ENCODE results near the gene RPP25. TPM values are rescaled to one million over a fixed set of nuclear protein-coding genes. Genes with fewer than 3 reads are reported as not detected.
A peak's percentile ranks its signal among the peaks of the same experiment; 100 is the strongest.
"Not testable (repeated sequence)": the region's sequence is repeated elsewhere in the genome, so short reads cannot be mapped to it uniquely, and the experiment has no call there.

RPP25 gene
- polyA plus RNA-seq, 3 donors, result 2.1 to 3.4 (median 2.5) TPM

DNA sequence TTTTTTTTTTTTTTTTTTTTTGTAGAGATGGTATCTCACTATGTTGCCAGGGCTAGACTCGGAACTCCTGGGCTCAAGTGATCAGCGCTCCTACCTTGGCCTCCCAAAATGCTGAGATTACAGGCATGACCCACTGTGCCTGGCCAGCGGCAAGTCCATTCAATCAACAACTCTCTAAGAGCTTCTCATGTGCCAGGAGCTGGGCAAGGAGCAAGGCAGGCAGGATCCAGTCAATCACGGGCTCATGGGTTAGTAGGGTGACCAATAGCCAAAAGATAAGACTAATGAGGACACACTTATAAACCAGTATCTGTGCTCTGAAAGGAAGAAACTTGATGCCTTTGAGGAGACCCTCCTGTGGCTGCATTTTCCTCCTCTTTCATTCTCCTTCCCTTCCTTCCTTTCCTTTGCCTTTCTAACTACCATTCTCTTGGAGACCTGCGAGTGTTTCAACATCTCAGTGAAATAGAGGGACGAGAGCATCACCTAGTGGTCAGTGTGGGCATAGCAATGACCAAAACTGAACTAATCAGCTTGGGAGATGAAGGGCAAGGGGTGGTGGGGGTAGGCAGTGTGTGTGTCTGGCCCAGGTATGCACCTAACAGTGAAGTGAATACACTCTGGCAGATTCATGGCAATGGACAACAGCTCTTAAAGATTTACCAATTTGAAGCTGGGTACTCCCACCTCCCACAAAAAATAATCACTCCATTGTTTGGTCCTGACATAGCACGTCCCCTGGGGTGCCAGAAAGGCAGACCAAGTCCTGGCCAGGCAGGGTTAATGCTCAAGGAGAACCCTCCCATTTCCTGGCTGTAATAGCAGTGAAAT lies 6.3 kb downstream of the RPP25 start:
- DNase-seq (ENCODE audit: extremely low read depth in 1 of 11, low read depth in 9 of 11, low spot score in 4 of 11), result peak in 7 of 11 donors; percentile 50 to 83 (median 74)

DNA sequence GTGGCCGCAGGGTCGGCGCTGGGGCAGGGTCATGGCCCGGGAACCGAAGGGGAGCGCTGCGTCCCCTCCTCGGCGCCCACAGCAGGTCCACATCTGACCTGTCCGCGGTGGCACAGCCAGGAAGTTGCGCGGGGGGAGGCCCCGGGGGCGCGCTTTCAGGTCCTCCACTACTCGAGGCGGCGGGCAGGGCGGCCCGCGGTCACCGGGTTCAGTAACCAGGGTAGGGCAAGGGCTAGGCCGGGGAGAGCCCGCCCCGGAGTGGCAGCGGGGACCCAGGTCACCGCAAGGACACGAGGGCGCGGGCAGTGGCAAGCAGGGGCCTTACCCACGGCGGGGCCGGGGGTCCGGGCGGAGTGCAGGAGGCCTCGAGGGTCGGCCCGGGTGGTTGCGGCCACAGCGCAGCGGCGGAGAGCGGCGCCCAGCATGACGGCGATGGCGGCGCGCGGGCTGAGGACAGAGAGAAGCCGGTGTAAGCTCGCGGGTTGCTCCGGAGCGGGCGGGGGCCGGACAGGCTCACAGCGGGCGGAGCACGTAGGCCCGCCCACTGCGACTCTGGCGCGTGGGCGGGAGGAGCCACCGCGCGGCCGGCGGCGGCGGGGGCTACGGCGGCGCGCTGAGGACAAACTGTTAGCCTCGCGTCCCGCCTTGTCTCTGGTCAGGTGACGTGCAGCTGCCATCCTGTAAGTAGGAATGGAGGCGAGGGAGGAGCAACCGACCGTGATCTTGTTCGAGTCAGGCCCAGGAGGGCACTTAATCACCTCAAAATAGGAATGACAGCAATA lies 18.8 kb downstream of the RPP25 start, which contains the start of gene COX5A:
Gene COX5A, minus strand, starts transcription at position 484 of the 782 bp plus-strand sequence. Its CDS starts 59 bp downstream, at position 425.
- DNase-seq (ENCODE audit: extremely low read depth in 1 of 11, low read depth in 9 of 11, low spot score in 4 of 11), result peak in 10 of 11 donors; percentile 84 to 96 (median 94)

DNA sequence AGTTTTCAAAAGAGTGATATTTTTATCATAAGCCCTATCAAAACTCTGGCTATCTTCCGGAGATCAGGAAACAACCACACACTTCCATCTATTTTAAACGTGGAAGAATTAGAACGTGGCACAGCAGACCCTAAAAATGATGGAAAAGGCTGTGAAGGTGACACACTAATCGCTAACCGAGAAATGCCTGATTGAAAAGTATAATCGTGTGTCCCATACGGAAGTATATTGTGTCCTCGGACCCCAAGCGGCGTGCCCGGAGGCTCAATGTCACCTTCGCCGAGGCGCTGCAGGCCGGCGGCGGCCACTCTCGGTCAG lies 19.3 kb downstream of the RPP25 start:
- no peak for DNase-seq (ENCODE audit: extremely low read depth in 1 of 11, low read depth in 9 of 11, low spot score in 4 of 11)

DNA sequence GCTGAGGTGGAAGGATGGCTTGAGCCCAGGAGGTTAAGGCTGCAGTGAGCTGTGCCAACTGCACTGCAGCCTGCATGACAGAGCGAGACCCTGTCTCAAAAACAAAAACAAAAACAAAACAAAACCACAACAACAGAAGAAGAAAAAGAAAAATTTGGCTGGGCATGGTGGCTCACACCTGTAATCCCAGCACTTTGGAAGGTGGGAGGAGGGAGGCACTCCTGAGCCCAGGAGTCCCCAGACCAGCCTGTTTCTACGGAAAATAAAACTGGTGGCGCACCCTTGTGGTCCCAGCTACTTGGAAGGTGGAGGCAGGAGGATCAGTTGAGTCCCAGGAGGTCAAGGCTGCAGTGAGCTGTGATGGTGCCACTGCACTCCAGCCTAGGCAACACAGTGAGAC lies 21.4 kb downstream of the RPP25 start:
- DNase-seq (ENCODE audit: extremely low read depth in 1 of 11, low read depth in 9 of 11, low spot score in 4 of 11), result not testable (repeated sequence)

DNA sequence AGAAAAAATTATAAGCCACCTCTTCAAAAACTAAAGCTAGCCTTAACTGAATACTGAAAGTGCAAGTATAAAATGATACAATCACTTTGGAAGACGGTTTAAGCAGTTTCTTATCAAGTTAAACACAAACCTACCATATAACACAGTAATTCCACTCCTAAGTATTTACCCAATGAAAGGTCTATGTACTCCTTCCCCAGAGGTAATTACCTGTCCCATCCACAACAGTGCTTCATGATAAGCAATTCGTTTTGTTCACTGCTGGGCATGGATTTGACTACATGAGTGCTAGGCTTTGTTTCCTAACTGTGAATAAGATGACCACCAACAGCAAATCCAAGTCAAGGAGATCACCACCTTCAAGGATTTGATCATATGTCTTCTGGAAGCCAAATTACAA lies 23.0 kb downstream of the RPP25 start:
- no peak for DNase-seq (ENCODE audit: extremely low read depth in 1 of 11, low read depth in 9 of 11, low spot score in 4 of 11)

DNA sequence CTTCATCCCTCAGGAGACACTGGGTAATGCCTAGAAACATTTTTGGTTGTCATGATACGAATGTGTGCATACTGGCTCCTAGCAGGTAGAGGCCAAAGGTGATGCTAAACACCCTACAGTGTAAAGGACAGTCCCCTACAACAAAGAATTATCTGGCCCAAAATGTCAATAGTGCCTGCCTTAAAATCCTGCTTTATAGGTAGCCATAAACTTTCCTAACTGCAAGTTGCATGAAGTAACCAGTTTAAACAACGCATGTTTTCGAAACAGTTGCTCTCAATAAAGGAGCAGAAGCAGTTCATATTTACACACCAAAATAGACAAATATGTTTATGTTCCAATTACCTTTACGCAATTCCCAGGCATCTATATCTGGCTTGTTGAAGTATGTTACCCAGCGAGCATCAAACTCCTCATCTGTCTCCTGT lies 27.8 kb downstream of the RPP25 start:
- DNase-seq (ENCODE audit: extremely low read depth in 1 of 11, low read depth in 9 of 11, low spot score in 4 of 11), result no peak

DNA sequence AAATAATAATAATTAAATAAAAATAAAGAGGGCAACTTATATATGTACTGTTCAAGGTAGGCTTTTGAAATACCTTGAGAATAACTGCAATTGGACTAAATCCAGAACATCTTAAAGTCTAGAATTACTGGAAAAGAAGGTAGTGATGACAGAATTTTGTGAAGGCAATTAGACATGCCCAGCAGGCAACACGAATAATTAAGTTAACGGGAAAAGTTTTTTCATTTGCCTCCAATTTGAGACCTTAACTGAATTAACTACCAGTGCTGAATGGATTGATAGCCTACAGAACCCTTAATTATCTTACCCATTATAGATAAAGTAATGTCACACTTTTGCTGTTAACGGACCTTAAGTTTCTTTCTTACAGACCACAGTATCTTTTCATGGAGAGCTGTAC lies 32.0 kb downstream of the RPP25 start:
- no peak for DNase-seq (ENCODE audit: extremely low read depth in 1 of 11, low read depth in 9 of 11, low spot score in 4 of 11)

DNA sequence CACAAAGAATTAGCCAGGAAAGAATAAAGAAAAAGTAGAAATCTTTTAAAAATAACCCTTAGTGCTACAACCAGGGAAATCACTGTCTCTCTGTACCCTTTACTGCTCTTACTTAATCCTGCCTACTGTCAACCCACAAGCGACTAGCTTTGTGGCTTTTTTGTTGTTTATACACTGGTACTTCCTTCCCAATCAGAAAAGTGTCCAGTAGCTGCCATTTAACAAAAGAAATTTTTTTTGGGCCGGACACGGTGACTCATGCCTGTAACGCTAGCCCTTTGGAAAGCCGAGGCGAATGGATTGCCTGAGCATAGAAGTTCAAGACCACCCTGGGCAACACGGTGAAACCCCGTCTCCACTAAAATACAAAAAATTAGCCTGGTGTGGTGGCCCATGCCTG lies 36.1 kb downstream of the RPP25 start:
- no peak for DNase-seq (ENCODE audit: extremely low read depth in 1 of 11, low read depth in 9 of 11, low spot score in 4 of 11)

DNA sequence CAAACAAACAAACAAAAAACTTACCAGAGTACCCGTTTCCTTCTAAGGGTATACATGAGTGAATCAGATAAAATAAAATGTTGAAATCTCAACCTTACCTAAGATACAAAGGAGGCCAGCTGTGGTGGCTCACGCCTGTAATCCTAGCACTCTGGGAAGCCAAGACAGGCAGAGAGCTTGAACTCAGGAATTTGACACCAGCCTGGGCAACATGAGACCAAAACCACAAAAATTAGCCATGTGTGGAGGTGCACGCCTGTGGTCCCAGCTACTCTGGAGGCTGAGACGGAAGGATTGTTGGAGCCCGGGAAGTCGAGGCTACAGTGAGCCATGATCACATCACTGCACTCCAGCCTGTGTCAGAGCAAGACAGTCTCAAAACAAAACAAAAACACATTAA lies 38.9 kb downstream of the RPP25 start:
- DNase-seq (ENCODE audit: extremely low read depth in 1 of 11, low read depth in 9 of 11, low spot score in 4 of 11), result no peak

DNA sequence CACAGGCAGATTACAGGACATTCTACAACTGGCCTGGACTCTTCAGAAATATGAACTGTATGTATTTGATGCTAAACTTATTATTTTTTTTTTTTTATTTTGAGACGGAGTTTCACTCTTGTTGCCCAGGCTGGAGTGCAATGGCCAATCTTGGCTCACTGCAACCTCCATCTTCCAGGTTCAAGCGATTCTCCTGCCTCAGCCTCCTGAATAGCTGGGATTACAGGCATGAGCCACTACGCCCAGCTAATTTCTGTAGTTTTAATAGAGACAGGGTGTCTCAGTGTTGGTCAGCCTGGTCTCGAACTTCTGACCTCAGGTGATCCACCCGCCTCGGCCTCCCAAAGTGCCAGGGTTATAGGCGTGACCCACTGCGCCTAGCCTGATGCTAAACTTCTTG lies 42.8 kb downstream of the RPP25 start:
- DNase-seq (ENCODE audit: extremely low read depth in 1 of 11, low read depth in 9 of 11, low spot score in 4 of 11), result not testable (repeated sequence)

DNA sequence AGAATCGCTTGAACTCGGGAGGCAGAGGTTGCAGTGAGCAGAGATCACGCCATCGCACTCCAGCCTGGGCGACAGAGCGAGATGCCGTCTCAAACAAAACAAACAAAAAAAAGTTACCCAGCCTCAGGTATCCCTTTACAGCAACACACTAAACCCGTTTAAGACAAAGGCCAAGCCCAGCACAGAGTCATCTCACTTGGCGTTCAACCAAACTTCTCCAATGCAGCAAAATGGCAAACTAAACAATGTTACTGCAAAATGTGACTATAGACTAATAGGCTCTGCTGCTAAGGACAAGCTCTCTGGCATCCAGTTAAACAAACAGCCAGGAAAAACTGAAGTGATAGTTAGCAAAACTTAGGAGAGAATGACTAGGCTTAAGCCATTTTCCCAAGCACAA lies 43.5 kb downstream of the RPP25 start:
- no peak for DNase-seq (ENCODE audit: extremely low read depth in 1 of 11, low read depth in 9 of 11, low spot score in 4 of 11)

DNA sequence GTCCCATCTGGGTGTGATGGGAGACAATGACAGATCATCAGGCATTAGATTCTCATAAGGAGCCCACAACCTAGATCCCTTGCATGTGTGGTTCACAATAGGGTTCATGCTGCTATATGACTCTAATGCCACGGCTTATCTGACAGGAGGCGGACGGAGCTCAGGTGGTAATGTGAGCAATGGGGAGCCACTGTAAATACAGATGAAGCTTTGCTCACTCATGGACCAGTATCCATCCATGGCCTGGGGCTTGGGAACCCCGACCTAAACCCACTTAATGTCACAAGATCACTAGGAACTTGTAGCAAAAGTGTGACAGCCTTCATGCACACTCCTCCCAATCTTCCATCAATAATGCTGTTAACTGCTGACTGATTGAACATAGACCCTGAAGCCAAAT lies 47.9 kb downstream of the RPP25 start:
- DNase-seq (ENCODE audit: extremely low read depth in 1 of 11, low read depth in 9 of 11, low spot score in 4 of 11), result no peak

DNA sequence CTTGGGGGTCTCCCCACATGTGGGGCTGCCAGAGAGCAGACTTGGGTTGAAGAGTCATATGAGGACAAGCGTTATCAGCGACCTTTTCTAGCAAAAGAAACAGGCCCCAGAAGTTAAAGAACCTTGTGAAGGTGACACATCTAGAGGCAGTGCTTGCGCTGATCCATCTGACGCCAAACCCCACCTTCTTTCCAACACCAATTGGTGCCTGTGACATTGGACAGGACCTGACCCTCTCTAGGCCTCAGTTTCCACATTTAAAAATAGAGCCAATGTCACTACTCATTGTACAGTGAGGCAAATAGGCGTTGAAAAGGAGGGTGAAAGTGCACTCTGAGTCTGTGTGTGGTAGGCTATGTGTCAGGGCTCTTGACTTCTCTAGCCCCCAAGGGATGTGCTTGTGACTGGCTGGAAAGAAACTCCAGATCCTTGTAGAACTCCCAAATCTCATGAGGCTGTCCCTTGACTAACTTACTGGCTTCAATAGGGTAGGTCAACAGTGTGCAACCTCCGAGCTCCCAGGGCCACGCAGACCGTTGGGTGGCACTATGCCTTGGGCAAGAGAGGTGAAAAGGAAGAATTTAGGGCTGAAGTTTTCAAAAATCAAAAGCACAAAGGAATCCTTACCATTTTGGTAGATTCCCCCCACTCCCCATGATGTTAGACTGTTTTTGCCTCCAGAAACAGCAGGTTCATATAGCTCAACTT lies 49.3 kb downstream of the RPP25 start:
- peak in 1 of 11 donors; percentile 7 for DNase-seq (ENCODE audit: extremely low read depth in 1 of 11, low read depth in 9 of 11, low spot score in 4 of 11)

DNA sequence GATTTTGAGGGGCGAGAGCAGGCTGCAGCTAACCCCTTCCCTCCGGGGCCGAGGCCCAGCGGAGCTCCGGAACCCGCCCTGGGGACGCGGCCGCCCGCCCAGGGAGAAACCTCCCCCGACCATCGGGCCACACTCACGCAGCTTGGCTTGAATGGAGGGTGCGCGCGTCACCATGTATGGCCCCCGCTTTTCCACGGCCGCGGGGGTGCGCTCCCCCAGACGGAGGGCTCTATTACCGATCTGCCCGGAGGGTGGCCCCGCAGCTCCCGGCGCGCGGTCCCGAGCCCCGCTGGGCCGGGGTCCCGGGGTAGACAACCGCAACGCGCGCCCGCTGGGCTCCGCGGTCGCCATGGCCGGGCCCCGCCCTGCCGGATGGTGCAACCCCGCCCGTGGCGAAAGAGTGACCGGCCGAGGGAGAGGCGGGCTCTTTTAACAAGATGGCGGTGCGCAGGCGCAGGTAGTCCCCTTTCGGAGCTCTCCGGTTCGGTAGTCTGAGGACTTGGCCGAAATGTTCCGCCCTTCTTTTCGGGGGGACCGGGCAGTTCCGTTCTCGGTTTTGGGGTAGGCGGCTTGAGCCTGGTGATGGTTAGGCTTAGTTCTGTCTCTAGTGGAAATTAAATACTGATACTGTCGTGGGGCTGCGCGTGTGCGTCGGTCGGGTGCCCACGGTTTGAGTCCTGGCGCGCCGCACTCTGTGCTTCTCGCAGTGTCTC lies 50.0 kb downstream of the RPP25 start, which contains the start of gene FAM219B:
Gene FAM219B, minus strand, starts transcription at position 402 of the 713 bp plus-strand sequence. Its CDS starts 51 bp downstream, at position 351.
- DNase-seq (ENCODE audit: extremely low read depth in 1 of 11, low read depth in 9 of 11, low spot score in 4 of 11), result peak; percentile 68 to 88 (median 83)

DNA sequence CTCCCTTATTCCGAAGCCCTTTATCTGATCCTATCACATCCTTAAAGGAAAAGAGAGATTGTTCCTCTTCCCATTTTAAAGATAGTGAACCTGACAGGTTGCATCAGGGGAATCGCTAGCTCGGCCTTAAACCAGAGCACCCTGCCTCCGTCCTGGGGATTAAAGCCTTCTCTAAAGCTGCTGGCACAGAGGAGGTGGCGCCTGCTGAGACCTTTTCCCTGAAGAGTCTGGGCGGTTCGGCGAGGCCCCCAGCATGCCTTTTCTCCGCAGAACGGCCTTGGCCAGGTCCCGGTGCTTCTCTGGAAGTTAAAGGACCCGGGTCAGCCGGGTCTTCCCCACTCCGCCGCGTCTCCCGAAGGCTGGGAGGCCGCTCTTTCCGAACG lies 50.5 kb downstream of the RPP25 start:
- peak in 3 of 11 donors; percentile 8 to 27 (median 10) for DNase-seq (ENCODE audit: extremely low read depth in 1 of 11, low read depth in 9 of 11, low spot score in 4 of 11)

Measured in renal cortex interstitium (tissue), 11 donors.